SK-N-MC (cell line): ENCODE measurements around the gene LHX5.

Experiments
- EZH2 ChIP-seq: fragments of 200-600 bp; sonication (generic); IDR thresholded peaks from one replicate; pipeline ENCODE4 v1.6.1; 2017; ENCODE audit warnings: antibody characterized with exemption
- FOXP2 ChIP-seq: optimal IDR thresholded peaks from 2 replicates; pipeline ENCODE3; 2011; ENCODE audit warnings: mild to moderate bottlenecking, moderate library complexity; ENCODE audit not compliant: insufficient read depth; ENCODE audit errors: extremely low read length, control extremely low read depth
- POLR2AphosphoS5 ChIP-seq: IDR thresholded peaks from 2 replicates; pipeline ENCODE4 v1.6.1; 2012; ENCODE audit warnings: mild to moderate bottlenecking, low read depth, low read length, borderline replicate concordance

GRCh38 chr12:113505941-113506340 lies 34.3 kb upstream of the LHX5 start:
- no peak for TF ChIP-seq FOXP2
- TF ChIP-seq POLR2AphosphoS5: no peak
- TF ChIP-seq EZH2: no peak
